ENCODE results near the gene TBX4.

Gene TBX4

GRCh38 chr17:61496174-61496956 lies 44.1 kb downstream of the TBX4 start:
- Histone ChIP-seq H2BK12ac (ENCODE audit: low read length in 2 of 2) (no peak overlapping the region), H3K23ac (ENCODE audit: low read length in 2 of 2) (no peak overlapping the region), H3K14ac (ENCODE audit: low read length in 2 of 2) (no peak overlapping the region), H2AFZ (ENCODE audit: low read depth, low read length) (no peak overlapping the region), H3K4me2 (ENCODE audit: low read length, poor library complexity, severe bottlenecking) (no peak overlapping the region), H3K4me1 (ENCODE audit: control insufficient read depth, insufficient read depth, low read depth, low read length) (peaks cover 2% of the 10 kb centered on the region), H3K27me3 (ENCODE audit: control insufficient read depth in 1 of 2, insufficient read depth in 1 of 2, low read length in 2 of 2) (no peaks in the 10 kb centered on the region), H3K18ac (ENCODE audit: low read depth in 1 of 2, low read length in 2 of 2) (no peak overlapping the region), H3K4ac (ENCODE audit: low read depth in 1 of 2, low read length in 2 of 2) (no peak overlapping the region), H2BK5ac (ENCODE audit: low read depth, low read length, poor library complexity, severe bottlenecking) (no peak overlapping the region), H2BK15ac (ENCODE audit: low read depth, poor library complexity, severe bottlenecking) (no peak overlapping the region), H3K36me3 (ENCODE audit: control insufficient read depth in 1 of 2, insufficient read depth in 2 of 2, low read depth in 1 of 2, low read length in 2 of 2) (no peaks in the 10 kb centered on the region), H3K9ac (ENCODE audit: low read length) (no peak overlapping the region), H3K79me1 (replicated peaks; ENCODE audit: low read length, poor library complexity, severe bottlenecking) (no peaks in the 10 kb centered on the region), H4K91ac (ENCODE audit: low read length) (no peak overlapping the region), H4K8ac (ENCODE audit: low read length) (no peak overlapping the region), H3K4me3 (ENCODE audit: insufficient read depth in 1 of 2, low read depth in 1 of 2, low read length in 2 of 2) (no peak overlapping the region), H2AK5ac (ENCODE audit: low read length, severe bottlenecking) (no peak overlapping the region), H2BK120ac (ENCODE audit: low read depth, low read length) (no peak overlapping the region), H3K9me3 (ENCODE audit: control insufficient read depth, low read length) (no peaks in the 10 kb centered on the region), H3K27ac (ENCODE audit: low read length, poor library complexity, severe bottlenecking) (no peak overlapping the region)
- DNase-seq = no peak
- 75% methylated on average over 12 of the region's 12 CpGs for WGBS

DNA sequence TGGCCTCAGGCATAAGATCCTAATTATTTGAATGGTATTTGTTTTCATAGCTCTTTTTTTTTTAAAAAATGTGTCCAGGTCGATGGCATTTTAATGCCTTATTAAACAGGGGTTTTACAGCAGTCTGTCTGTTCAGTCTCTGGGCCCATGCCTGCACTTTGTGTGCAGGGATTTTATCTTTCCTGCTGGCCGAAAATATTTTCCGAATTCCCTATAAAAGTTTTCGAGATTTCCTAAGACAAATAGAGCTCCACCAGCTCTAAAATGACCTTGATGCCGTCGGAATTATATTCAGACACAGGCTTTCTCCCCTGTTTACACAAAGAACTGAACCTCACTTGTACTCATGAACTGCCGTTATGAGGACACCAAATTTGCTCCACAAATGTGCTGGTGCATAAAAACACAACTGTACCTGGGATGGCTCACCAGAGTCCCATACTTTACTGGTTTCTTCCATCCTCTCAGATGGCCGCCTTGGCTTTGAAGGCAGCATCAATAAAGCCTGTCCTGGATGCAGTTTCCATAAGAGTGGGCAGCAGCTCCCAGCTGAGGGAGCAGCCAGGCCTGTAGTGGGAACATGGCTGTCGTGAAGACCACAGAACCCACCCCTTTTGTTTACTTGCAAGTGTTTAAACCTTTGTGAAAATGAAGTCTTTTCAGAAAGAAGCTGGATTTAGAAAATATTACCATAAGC lies 44.9 kb downstream of the TBX4 start:
- H3K79me1 ChIP-seq (replicated peaks; ENCODE audit: low read length, poor library complexity, severe bottlenecking) = no peaks in the 10 kb centered on the region
- no peaks in the 10 kb centered on the region for H3K27me3 ChIP-seq (ENCODE audit: control insufficient read depth in 1 of 2, insufficient read depth in 1 of 2, low read length in 2 of 2)
- H3K23ac ChIP-seq (ENCODE audit: low read length in 2 of 2) = no peak overlapping the region
- H2BK15ac ChIP-seq (ENCODE audit: low read depth, poor library complexity, severe bottlenecking) = no peak overlapping the region
- H2BK5ac ChIP-seq (ENCODE audit: low read depth, low read length, poor library complexity, severe bottlenecking) = no peak overlapping the region
- H3K4me2 ChIP-seq (ENCODE audit: low read length, poor library complexity, severe bottlenecking) = no peak overlapping the region
- no peak overlapping the region for H3K27ac ChIP-seq (ENCODE audit: low read length, poor library complexity, severe bottlenecking)
- H2AFZ ChIP-seq (ENCODE audit: low read depth, low read length) = no peak overlapping the region
- H2BK12ac ChIP-seq (ENCODE audit: low read length in 2 of 2) = no peak overlapping the region
- no peak for DNase-seq
- H3K18ac ChIP-seq (ENCODE audit: low read depth in 1 of 2, low read length in 2 of 2) = no peak overlapping the region
- H4K8ac ChIP-seq (ENCODE audit: low read length) = no peak overlapping the region
- H3K14ac ChIP-seq (ENCODE audit: low read length in 2 of 2) = no peak overlapping the region
- no peak overlapping the region for H3K4me3 ChIP-seq (ENCODE audit: insufficient read depth in 1 of 2, low read depth in 1 of 2, low read length in 2 of 2)
- H3K9me3 ChIP-seq (ENCODE audit: control insufficient read depth, low read length) = no peaks in the 10 kb centered on the region
- H3K4ac ChIP-seq (ENCODE audit: low read depth in 1 of 2, low read length in 2 of 2) = no peak overlapping the region
- peaks cover 2% of the 10 kb centered on the region for H3K4me1 ChIP-seq (ENCODE audit: control insufficient read depth, insufficient read depth, low read depth, low read length)
- H3K36me3 ChIP-seq (ENCODE audit: control insufficient read depth in 1 of 2, insufficient read depth in 2 of 2, low read depth in 1 of 2, low read length in 2 of 2) = no peaks in the 10 kb centered on the region
- no peak overlapping the region for H4K91ac ChIP-seq (ENCODE audit: low read length)
- no peak overlapping the region for H3K9ac ChIP-seq (ENCODE audit: low read length)
- H2AK5ac ChIP-seq (ENCODE audit: low read length, severe bottlenecking) = no peak overlapping the region
- no peak overlapping the region for H2BK120ac ChIP-seq (ENCODE audit: low read depth, low read length)
- 91% methylated on average over 9 of the region's 9 CpGs for WGBS

DNA sequence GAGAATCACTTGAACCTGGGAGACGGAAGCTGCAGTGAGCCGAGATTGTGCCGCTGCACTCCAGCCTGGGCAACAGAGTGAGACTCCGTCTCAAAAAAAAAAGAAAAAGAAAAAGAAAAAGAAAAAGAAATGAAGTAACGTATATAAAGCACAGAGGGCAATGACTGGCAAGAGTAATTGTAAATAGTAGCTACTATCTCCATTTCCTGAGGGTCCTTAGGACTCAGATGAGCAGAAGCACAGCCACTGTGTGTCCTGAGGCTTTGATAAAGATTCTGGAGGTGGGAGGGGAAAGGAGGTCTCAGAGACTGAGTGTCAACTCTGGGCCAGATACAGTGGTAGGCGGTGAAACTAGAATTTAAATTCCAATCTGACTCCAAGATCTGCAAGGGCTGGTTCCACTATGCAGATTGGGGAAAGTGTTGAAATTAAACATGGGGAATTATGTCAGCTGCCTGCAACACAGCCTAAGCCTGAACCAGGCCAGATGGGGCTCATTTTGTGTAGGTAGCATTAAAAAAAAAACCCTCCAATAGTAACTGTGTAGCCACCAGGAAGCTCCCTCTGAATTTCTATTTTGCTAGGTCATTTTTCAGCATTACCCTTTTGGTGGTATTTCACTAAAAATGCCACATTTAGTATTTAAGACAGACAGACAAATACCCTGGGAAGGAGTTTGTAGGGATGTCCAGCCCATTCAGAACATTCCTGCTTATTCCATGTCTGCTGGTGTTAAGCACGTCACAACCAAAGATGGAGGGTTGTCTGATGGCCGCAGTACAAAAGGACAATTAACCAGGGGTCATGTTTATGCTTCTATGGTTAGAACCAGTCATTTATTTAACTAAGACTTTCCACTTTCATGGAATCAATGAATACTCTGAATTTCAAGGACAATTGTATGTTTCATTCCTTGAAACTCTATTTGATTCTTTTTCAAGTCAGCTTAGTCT lies 46.1 kb downstream of the TBX4 start:
- no peak overlapping the region for H3K4me3 ChIP-seq (ENCODE audit: insufficient read depth in 1 of 2, low read depth in 1 of 2, low read length in 2 of 2)
- WGBS = 92% methylated on average over 8 of the region's 8 CpGs
- no peak overlapping the region for H2AK5ac ChIP-seq (ENCODE audit: low read length, severe bottlenecking)

DNA sequence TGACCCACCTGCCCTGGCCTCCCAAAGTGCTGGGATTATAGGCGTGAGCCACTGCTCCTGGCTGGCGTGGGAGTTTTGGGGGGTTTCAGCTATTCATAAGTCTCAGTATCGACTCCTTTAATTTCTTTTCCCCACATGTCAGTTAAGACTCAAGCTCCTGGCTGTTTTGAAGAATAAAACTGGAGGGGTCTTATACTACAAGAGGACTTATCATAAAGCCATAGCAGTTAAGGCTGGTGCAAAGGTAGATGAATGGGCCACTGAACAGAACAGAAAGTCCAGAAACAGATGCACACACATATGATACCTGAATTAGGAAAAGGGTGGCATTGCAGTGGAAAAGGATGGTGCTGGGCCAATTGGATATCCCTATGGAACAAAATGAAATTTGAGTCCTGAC lies 47.4 kb downstream of the TBX4 start:
- WGBS = no CpG with 5 or more reads among the region's 3 CpGs

More for the DNA sequence above, 46.1 kb downstream of the TBX4 start:
- H3K4me1 ChIP-seq (ENCODE audit: control insufficient read depth, insufficient read depth, low read depth, low read length) = peaks cover 2% of the 10 kb centered on the region
- no peak overlapping the region for H2BK15ac ChIP-seq (ENCODE audit: low read depth, poor library complexity, severe bottlenecking)
- no peak overlapping the region for H3K4ac ChIP-seq (ENCODE audit: low read depth in 1 of 2, low read length in 2 of 2)
- no peak overlapping the region for H2BK12ac ChIP-seq (ENCODE audit: low read length in 2 of 2)
- H3K27me3 ChIP-seq (ENCODE audit: control insufficient read depth in 1 of 2, insufficient read depth in 1 of 2, low read length in 2 of 2) = no peaks in the 10 kb centered on the region
- no peak overlapping the region for H3K23ac ChIP-seq (ENCODE audit: low read length in 2 of 2)
- H2BK120ac ChIP-seq (ENCODE audit: low read depth, low read length) = no peak overlapping the region
- no peak overlapping the region for H3K4me2 ChIP-seq (ENCODE audit: low read length, poor library complexity, severe bottlenecking)
- H3K18ac ChIP-seq (ENCODE audit: low read depth in 1 of 2, low read length in 2 of 2) = no peak overlapping the region
- no peaks in the 10 kb centered on the region for H3K9me3 ChIP-seq (ENCODE audit: control insufficient read depth, low read length)
- no peak overlapping the region for H4K91ac ChIP-seq (ENCODE audit: low read length)
- H3K9ac ChIP-seq (ENCODE audit: low read length) = no peak overlapping the region
- no peak overlapping the region for H2AFZ ChIP-seq (ENCODE audit: low read depth, low read length)
- DNase-seq = no peak
- no peak overlapping the region for H2BK5ac ChIP-seq (ENCODE audit: low read depth, low read length, poor library complexity, severe bottlenecking)
- H3K36me3 ChIP-seq (ENCODE audit: control insufficient read depth in 1 of 2, insufficient read depth in 2 of 2, low read depth in 1 of 2, low read length in 2 of 2) = no peaks in the 10 kb centered on the region
- no peak overlapping the region for H3K14ac ChIP-seq (ENCODE audit: low read length in 2 of 2)
- H4K8ac ChIP-seq (ENCODE audit: low read length) = no peak overlapping the region
- no peaks in the 10 kb centered on the region for H3K79me1 ChIP-seq (replicated peaks; ENCODE audit: low read length, poor library complexity, severe bottlenecking)
- no peak overlapping the region for H3K27ac ChIP-seq (ENCODE audit: low read length, poor library complexity, severe bottlenecking)

More for the DNA sequence above, 47.4 kb downstream of the TBX4 start:
- Histone ChIP-seq H3K27ac (ENCODE audit: low read length, poor library complexity, severe bottlenecking) (no peak overlapping the region), H3K36me3 (ENCODE audit: control insufficient read depth in 1 of 2, insufficient read depth in 2 of 2, low read depth in 1 of 2, low read length in 2 of 2) (no peaks in the 10 kb centered on the region), H3K14ac (ENCODE audit: low read length in 2 of 2) (no peak overlapping the region), H3K27me3 (ENCODE audit: control insufficient read depth in 1 of 2, insufficient read depth in 1 of 2, low read length in 2 of 2) (no peaks in the 10 kb centered on the region), H3K9ac (ENCODE audit: low read length) (no peak overlapping the region), H2AFZ (ENCODE audit: low read depth, low read length) (no peak overlapping the region), H4K8ac (ENCODE audit: low read length) (no peak overlapping the region), H3K79me1 (replicated peaks; ENCODE audit: low read length, poor library complexity, severe bottlenecking) (no peaks in the 10 kb centered on the region), H4K91ac (ENCODE audit: low read length) (no peak overlapping the region), H3K9me3 (ENCODE audit: control insufficient read depth, low read length) (no peaks in the 10 kb centered on the region), H3K4ac (ENCODE audit: low read depth in 1 of 2, low read length in 2 of 2) (no peak overlapping the region), H3K4me3 (ENCODE audit: insufficient read depth in 1 of 2, low read depth in 1 of 2, low read length in 2 of 2) (no peak overlapping the region), H2AK5ac (ENCODE audit: low read length, severe bottlenecking) (no peak overlapping the region), H2BK5ac (ENCODE audit: low read depth, low read length, poor library complexity, severe bottlenecking) (no peak overlapping the region), H3K23ac (ENCODE audit: low read length in 2 of 2) (no peak overlapping the region), H3K18ac (ENCODE audit: low read depth in 1 of 2, low read length in 2 of 2) (no peak overlapping the region), H2BK15ac (ENCODE audit: low read depth, poor library complexity, severe bottlenecking) (no peak overlapping the region), H3K4me1 (ENCODE audit: control insufficient read depth, insufficient read depth, low read depth, low read length) (peaks cover 2% of the 10 kb centered on the region), H2BK12ac (ENCODE audit: low read length in 2 of 2) (no peak overlapping the region), H2BK120ac (ENCODE audit: low read depth, low read length) (no peak overlapping the region), H3K4me2 (ENCODE audit: low read length, poor library complexity, severe bottlenecking) (no peak overlapping the region)
- DNase-seq = no peak
